Astrocyte (in vitro differentiated cells and primary cell): ENCODE results near the gene LPAR4.

Experiments used
- CTCF ChIP-seq: IDR thresholded peaks from 2 replicates; pipeline ENCODE4 v1.5.1; 2011; ENCODE audit warnings: low read depth, mild to moderate bottlenecking, inconsistent platforms, low read length, moderate library complexity; ENCODE audit not compliant: insufficient read depth
- EZH2 ChIP-seq: IDR thresholded peaks from 2 replicates; pipeline ENCODE4 v1.6.1; 2012; ENCODE audit warnings: mild to moderate bottlenecking, low read length, inconsistent platforms; ENCODE audit not compliant: insufficient read depth

- TF ChIP-seq CTCF: no peak
- no peak for TF ChIP-seq EZH2
These were observed 7.4 kb downstream of the LPAR4 start for GRCh38 chrX:78754917-78755316.
